GM12875 (cell line): ENCODE data around the gene AACS.

Experiments used
- H3K4me3 ChIP-seq: one replicate; pipeline ENCODE4 v1.5.1; 2011; ENCODE audit warnings: low read depth, low read length, control low read depth
- TF ChIP-seq, protein P1 (sequence below): IDR thresholded peaks from 2 replicates; pipeline ENCODE4 v1.5.1; 2011; ENCODE audit warnings: low read depth, mild to moderate bottlenecking, control low read depth, inconsistent platforms, low read length, moderate library complexity, borderline replicate concordance; ENCODE audit not compliant: insufficient read depth

The AACS gene

GRCh38 chr12:125033288-125033687 lies 31.9 kb upstream of the AACS start:
- no peak overlapping the region for H3K4me3 ChIP-seq
- TF ChIP-seq, protein P1, sequence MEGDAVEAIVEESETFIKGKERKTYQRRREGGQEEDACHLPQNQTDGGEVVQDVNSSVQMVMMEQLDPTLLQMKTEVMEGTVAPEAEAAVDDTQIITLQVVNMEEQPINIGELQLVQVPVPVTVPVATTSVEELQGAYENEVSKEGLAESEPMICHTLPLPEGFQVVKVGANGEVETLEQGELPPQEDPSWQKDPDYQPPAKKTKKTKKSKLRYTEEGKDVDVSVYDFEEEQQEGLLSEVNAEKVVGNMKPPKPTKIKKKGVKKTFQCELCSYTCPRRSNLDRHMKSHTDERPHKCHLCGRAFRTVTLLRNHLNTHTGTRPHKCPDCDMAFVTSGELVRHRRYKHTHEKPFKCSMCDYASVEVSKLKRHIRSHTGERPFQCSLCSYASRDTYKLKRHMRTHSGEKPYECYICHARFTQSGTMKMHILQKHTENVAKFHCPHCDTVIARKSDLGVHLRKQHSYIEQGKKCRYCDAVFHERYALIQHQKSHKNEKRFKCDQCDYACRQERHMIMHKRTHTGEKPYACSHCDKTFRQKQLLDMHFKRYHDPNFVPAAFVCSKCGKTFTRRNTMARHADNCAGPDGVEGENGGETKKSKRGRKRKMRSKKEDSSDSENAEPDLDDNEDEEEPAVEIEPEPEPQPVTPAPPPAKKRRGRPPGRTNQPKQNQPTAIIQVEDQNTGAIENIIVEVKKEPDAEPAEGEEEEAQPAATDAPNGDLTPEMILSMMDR: no peak

- H3K4me3 ChIP-seq: no peak overlapping the region
- TF ChIP-seq, protein P1: no peak
These were observed 26.1 kb upstream of the AACS start for GRCh38 chr12:125038976-125039625.

DNA sequence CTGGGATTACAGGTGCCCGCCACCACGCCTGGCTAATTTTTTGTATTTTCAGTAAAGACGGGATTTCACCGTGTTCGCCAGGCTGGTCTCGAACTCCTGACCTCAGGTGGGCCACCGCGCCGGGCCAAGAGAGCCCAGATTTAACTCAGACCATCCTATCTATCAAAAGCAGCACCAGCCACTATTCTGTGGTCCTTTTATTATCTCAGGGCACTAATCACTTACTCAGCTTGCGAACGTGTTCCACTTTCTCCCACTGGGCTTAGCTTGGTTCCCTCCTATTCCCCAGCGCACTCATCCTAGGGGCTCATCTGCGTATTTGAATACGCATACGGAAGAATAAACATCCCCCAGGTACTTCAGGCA lies 16.2 kb upstream of the AACS start:
- TF ChIP-seq, protein P1: no peak
- peak overlapping the region; percentile 55 for H3K4me3 ChIP-seq

- TF ChIP-seq, protein P1: no peak
These were observed 14.8 kb upstream of the AACS start for GRCh38 chr12:125050446-125050845.

DNA sequence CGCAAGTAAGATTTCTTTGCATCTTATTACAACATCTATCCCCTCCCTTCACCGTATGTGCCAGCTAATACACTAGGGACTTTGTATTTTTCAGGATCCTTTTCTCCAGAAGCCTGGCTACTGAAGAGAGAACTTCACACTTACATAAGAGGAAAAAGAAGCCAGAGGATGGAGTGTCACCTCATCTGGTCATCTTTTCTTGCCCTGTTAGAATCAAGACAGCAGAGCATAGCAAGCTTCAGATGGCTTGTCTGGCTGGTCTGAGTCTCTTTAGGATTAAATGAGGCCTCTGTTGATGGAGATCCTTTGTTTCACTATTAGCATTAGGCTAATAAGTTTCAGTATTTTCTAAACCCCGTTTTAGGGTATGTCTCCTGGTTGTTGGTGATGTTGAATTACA lies 14.4 kb upstream of the AACS start:
- TF ChIP-seq, protein P1: no peak

More at GRCh38 chr12:125050446-125050845, 14.8 kb upstream of the AACS start:
- H3K4me3 ChIP-seq: no peak overlapping the region

GRCh38 chr12:125053821-125054220 lies 11.4 kb upstream of the AACS start:
- no peak overlapping the region for H3K4me3 ChIP-seq
- TF ChIP-seq, protein P1: no peak

More for the DNA sequence above, 14.4 kb upstream of the AACS start:
- H3K4me3 ChIP-seq: no peak overlapping the region

DNA sequence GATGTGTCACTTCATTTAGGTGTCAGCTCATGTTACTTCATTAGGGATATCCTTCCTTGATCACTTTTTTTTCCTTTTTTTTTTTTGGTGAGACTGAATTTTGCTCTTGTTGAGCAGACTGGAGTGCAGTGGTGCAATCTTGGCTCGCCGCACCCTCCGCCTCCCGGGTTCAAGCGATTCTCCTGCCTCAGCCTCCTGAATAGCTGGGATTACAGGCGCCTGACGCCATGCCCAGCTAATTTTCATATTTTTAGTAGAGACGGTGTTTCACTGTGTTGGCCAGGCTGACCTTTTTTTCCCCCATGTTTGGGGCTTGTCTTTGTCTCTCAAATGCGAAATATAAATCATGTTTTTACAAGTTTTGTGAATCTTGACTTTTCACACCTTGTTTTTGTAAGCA lies 9.6 kb upstream of the AACS start:
- TF ChIP-seq, protein P1: no peak
- H3K4me3 ChIP-seq: no peak overlapping the region
